Fibroblast of villous mesenchyme (primary cell): ENCODE data around the gene PRDM7. TPM values are rescaled to one million over a fixed set of nuclear protein-coding genes. Genes with fewer than 3 reads are reported as not detected.
A peak's percentile ranks its signal among the peaks of the same experiment; 100 is the strongest.
"Not testable (repeated sequence)": the region's sequence is repeated elsewhere in the genome, so short reads cannot be mapped to it uniquely, and the experiment has no call there.

ENCODE experiments used
- DNase-seq: peaks from one replicate; pipeline ENCODE4 v3.0.0-alpha.2; 2010; ENCODE audit warnings: low read depth
- H3K4me3 ChIP-seq: 2 replicates; pipeline ENCODE4 v1.5.1; 2011; ENCODE audit warnings: low read depth, mild to moderate bottlenecking, low read length
- CTCF ChIP-seq: IDR thresholded peaks from 2 replicates; pipeline ENCODE4 v1.5.1; 2012; ENCODE audit warnings: low read depth, mild to moderate bottlenecking, low read length; ENCODE audit not compliant: insufficient read depth
- total RNA-seq: library from RNA; depleted of rRNA; stranded (reverse); fragments of >200 nt; gene quantifications from 2 replicates; pipeline ENCODE4 v1.2.3, GENCODE V29; 2012

PRDM7 gene
- total RNA-seq, 1 donor = not detected

DNA sequence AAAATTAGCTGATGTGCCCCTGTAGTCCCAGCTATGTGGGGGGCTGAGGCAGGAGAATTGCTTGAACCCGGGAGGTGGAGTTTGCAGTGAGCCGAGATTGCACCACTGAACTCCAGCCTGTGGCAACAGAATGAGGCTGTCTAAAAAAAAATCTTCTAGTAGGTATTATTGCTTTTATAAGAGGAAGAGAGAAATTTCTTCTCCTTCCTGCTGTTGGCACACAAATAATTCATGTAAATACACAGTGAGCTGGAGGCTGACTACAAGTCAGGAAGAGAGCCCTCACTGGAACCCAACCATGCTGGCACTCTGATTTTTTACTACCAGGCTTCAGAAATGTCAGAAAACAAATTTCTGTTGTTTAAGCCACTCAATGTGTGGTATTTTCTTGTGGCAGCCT lies 6.7 kb downstream of the PRDM7 start:
- no peak for DNase-seq
- H3K4me3 ChIP-seq = no peak overlapping the region
- no peak for TF ChIP-seq CTCF

GRCh38 chr16:90061437-90061836 lies 15.7 kb downstream of the PRDM7 start:
- H3K4me3 ChIP-seq = no peak overlapping the region
- no peak for DNase-seq
- TF ChIP-seq CTCF = no peak

DNA sequence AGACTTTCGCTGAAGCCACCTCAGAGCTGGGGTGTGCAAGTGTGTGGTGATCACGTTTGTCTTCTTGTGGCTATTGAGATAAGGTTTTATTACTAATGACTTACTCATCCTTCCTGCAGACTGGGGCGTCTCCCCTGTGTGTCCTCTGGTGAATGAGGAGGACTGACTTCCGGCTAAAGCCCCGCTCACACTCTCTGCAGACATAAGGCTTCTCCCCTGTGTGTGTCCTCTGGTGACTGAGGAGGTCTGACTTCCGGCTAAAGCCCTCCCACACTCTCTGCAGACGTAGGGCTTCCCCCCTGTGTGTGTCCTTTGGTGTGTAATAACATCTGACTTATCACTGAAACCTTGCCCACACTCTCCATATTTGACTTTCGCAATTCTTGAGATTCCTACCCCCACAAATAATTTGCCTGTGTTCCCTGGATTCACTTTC lies 19.4 kb downstream of the PRDM7 start:
- no peak overlapping the region for H3K4me3 ChIP-seq
- TF ChIP-seq CTCF = no peak
- peak; percentile 80 for DNase-seq

DNA sequence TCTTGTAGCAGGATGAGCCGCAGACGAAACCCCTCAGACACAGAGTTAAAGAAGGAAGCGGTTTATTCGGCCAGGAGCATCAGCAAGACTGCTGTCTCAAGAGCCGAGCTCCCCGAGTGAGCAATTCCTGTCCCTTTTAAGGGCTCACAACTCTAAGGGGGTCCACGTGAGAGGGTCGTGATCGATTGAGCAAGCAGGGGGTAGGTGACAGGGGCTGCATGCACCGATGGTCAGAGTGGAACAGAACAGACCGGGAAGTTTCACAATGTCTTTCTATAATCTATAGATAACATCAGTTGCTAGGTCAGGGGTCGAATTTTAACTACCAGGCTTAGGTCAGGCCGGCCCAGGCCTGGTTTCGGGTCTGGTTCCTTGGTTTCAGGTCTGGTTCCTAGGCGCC lies 20.6 kb downstream of the PRDM7 start:
- not testable (repeated sequence) for H3K4me3 ChIP-seq, DNase-seq

DNA sequence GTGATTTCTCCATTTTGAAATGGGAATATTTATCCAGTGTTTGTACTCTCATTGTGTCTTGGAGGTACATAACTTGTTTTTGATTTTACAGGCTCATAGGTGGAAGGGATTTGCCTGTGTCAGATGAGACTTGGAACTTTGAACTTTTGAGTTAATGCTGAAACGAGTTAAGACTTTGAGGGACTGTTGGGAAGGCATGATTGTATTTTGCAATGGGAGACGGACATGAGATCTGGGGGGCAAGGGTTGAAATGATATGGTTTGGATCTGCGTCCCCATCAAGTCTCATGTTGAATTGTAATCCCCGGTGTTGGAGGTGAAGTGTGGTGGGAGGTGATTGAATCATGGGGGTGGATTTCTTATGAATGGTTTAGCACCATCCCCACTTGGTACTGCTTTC lies 21.8 kb downstream of the PRDM7 start:
- DNase-seq = no peak
- no peak overlapping the region for H3K4me3 ChIP-seq
- no peak for TF ChIP-seq CTCF

DNA sequence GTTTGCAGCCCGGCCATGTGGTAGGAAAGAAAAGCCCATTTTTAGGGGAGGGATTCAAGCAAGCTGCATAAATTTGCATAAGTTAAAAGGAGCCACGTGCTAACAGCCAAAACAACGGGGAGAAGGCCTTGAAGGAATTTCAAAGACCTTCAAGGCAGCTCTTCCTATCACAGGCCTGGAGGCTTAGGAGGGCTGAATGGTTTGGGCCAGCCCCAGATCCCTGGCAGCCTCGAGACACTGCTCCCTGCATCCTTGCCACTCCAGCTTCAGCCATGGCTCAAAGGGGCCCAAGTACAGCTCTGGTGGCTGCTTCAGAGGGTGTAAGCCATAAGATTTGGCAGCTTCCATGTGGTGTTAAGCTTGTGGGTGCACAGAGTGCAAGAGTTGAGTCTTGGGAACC lies 22.6 kb downstream of the PRDM7 start:
- H3K4me3 ChIP-seq = no peak overlapping the region
- TF ChIP-seq CTCF = no peak
- DNase-seq = no peak

DNA sequence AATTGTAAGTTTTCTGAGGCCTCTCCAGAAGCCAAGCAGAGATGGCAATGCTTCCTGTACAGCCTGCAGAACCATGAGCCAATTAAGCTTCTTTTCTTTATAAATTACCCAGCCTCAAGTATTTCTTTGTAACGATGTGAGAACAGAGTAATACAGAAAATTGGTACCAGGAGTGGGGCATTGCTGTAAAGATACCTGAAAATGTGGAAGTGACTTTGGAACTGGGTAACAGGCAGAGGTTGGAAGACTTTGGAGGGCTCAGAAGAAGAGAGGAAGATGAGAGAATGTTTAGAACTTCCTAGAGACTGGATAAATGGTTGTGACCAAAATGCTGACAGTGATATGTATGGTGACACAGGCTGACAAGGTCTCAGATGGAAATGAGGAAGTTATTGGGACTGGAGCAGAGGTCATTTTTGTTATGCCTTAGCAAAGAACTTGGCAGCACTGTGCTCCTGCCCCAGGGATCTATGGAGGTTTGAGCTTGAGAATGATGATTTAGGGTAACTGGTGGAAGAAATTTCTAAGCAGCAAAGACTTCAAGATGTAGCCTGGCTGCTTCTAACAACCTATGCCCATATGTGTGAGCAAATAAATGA lies 23.1 kb downstream of the PRDM7 start:
- no peak for TF ChIP-seq CTCF
- DNase-seq = no peak
- no peak overlapping the region for H3K4me3 ChIP-seq
